Thyroid gland (tissue), 4 donors: ENCODE measurements around the gene CDC34.

Experiments
- CTCF ChIP-seq, 6 experiments: fragments of 200-600 bp in 3 of 6; fragments of 450-650 bp in 3 of 6; sonication (generic) in 3 of 6; IDR thresholded peaks; one replicate each; pipeline ENCODE4 v1.5.1; 2016 to 2019; ENCODE audit warnings: antibody characterized with exemption in 6 of 6, mild to moderate bottlenecking in 2 of 6, inconsistent platforms in 1 of 6, moderate library complexity in 1 of 6
- POLR2A ChIP-seq, 2 donors: fragments of 450-650 bp; IDR thresholded peaks; one replicate each; pipeline ENCODE4 v1.6.1; 2017; ENCODE audit warnings: antibody characterized with exemption in 2 of 2, mild to moderate bottlenecking in 2 of 2, moderate library complexity in 1 of 2

GRCh38 chr19:513368-514165 lies 18.0 kb upstream of the CDC34 start:
- TF ChIP-seq POLR2A (IDR thresholded peaks at IDR 0.05) (no peak), CTCF (IDR thresholded peaks at IDR 0.05) (no peak)
